ENCODE measurements around the gene NPTXR.
"Not testable (repeated sequence)": the region's sequence is repeated elsewhere in the genome, so short reads cannot be mapped to it uniquely, and the experiment has no call there.

Gene NPTXR

GRCh38 chr22:38832005-38832978, 11.5 kb downstream of the NPTXR start:
- FAIRE-seq, result peak; percentile 70
- no peak for DNase-seq (ENCODE audit: low spot score)

DNA sequence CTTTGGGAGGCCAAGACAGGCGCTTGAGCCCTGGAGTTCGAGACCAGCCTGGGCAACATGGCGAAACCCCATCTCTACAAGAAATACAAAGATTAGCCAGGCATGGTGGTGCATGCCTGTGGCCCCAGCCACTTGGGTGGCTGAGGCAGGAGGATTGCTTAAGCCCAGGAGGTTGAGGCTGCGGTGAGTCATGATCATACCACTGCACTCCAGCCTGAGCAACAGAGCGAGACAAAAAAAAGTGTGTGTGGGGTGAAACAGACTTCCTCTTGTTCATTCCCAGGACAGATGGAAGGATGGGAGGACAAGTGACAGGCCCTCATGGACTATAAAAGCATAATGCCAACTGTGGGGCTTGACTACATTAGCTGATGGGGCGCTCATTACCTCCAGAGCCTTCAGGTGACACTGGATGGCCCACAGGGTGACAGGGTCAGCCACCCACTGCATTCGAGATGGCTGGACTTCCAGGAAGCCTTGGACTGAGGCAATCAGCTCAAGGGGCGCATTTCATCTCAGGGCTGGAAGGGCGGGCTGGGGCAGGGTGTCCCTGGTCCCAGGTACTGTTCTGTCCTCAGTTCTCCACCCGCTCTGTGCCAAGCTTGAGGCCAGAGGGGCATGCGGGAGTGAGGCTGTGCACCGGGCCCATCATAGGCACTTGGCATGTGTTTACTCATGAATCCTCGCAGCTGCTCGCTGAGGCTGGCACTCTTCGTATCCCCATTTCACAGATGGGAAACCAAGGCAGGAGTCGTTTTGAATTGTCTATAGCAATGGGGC, 12.5 kb downstream of the NPTXR start:
- DNase-seq (ENCODE audit: low spot score) (peak; percentile 78), FAIRE-seq (peak; percentile 76)

DNA sequence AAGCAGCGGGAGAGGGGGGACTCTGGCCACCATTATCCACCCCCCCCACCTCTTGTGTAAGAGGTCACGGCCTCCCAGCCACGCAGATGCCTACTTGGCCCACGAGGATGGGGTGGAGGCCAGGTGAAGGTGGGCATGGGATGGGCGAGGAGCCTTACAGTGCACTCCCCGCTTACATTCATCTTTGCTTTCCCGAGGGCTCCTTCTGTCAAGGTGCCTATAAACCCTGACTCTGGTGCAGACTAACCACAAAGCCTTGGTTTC, 13.1 kb downstream of the NPTXR start:
- peak; percentile 46 for FAIRE-seq
- no peak for DNase-seq (ENCODE audit: low spot score)

- DNase-seq (ENCODE audit: low spot score), result no peak
- no peak for FAIRE-seq
Measured at GRCh38 chr22:38830026-38830844, 13.6 kb downstream of the NPTXR start.

DNA sequence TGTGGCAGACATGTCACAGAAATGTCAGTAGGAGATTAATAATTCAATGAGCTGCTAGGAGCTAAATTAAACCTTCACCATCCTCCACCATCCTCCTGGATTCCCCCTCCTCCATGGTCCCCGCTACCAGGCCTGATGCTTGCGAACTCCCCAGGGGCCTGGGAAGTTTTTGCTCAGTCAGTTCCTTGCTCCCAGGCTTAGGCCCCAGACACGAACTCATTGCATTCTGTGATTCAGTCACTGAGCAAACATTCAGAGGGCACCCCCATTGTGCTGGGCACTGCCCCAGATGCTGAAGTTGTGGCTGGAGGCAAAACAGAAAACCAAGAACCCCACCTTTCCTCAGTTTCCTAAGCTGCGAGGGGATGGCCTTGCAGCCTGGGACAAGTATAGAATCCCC, 14.3 kb downstream of the NPTXR start:
- DNase-seq (ENCODE audit: low spot score) (no peak), FAIRE-seq (no peak)

DNA sequence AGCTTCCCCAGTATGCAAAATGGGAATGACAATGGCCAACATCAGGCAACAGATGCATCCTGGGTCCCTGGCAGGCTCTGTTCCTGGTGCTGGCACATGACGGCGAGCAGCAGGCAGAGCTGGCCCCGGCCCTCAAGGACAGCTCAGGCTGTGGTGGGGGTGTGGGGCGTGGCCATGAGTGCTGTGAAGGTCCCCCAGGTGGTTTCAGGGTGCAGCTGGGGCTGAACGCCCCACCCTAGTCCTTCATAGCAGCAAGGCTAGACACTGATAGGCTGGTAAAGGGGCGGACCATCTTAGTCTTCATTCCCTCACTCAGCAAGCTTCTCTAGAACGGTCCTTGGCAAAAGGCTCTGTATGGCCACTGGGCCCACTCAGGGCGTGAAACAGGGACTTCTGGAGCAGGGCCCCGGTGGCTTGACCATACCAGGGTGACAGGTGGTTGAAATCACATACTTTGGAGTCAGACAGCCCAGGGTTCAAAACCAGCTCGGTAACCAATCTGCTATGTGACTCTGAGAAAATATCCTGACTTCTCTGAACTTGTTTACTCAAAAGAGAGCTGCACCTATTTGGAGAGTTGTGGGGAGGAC, 15.1 kb downstream of the NPTXR start:
- DNase-seq (ENCODE audit: low spot score), result no peak
- no peak for FAIRE-seq

- DNase-seq (ENCODE audit: low spot score) (no peak), FAIRE-seq (peak; percentile 9)
Measured at GRCh38 chr22:38828191-38828590, 15.6 kb downstream of the NPTXR start.

DNA sequence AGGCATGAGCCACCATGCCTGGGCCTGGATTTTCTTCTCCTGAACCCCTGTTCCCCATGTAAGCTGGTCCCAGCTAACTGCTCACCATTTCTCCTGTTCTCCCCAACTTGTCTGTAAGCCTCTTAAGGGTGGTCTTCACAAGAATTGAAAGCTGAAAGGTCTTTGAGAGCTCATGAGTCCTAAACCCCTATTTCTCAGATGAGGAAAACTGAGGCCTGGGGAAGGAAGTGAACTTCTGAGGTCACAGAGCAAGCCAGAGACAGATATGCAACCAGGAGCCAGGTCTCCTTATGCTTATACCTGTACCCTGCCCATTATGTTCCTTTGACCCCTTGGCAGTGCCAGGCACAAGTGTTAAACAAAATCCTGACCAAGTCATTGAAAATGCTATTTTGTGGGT, 16.3 kb downstream of the NPTXR start:
- DNase-seq (ENCODE audit: low spot score), result no peak
- no peak for FAIRE-seq

DNA sequence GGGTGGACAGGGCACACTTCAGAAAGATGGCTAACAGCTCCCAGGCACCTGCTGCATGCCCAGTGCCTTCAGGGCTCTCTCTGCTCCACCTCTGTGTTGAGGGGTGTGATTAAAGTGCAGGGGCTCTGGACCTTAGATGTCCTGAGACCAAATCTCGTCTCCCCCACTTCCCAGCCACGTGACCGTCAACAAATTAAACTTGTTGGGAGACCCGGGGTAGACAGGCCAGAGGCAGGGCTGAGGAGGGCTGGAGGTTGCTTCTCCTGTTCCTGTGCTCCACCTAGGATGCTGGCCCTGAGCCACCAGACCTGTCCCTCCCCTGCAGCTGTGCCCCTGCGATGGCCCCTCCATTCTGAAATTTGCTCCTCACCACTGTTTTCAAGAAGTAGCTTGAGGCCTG, 17.0 kb downstream of the NPTXR start:
- FAIRE-seq (no peak), DNase-seq (ENCODE audit: low spot score) (no peak)

DNA sequence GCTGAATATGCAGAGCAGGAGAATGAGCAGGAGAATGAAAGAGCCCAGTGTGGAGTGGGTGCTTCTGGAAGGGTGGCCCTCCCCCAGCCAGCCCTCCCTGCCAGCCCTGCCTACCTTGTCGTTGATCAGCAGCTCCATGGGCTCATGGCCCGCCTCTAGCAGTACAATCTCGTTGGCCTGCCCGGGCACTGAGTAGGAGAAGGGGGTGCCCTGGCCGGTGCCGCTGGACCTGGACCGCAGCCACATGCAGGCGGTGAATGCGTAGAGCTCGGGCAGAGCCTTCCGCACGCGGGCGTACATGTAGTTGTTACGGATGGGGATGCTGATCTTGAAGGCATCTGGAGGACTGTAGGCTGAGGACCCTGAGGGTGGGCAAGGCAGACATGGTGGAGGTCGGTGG, 17.4 kb downstream of the NPTXR start:
- DNase-seq (ENCODE audit: low spot score), result no peak
- no peak for FAIRE-seq

GRCh38 chr22:38824585-38824984, 19.2 kb downstream of the NPTXR start:
- DNase-seq (ENCODE audit: low spot score) (peak; percentile 75), FAIRE-seq (peak; percentile 90)

DNA sequence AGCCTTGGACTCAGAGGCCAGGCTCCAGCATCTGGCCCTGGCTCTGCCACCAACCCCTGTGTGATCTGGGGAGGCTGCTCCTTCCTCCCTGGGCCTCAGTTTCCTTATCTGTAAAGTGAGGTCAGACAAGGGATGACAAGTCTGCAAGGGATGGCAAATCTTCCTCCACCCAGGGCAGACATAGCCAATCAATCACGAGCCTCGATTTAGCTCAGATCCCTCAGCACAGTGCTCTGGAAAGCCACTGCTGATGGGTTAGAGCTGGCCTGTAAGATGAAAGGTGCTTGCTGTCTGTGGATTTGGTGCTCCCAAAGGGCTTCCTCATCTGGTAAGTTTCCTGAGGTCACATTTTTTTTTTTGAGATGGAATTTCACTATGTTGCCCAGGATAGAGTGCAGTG, 20.2 kb downstream of the NPTXR start:
- no peak for FAIRE-seq
- DNase-seq (ENCODE audit: low spot score), result no peak

DNA sequence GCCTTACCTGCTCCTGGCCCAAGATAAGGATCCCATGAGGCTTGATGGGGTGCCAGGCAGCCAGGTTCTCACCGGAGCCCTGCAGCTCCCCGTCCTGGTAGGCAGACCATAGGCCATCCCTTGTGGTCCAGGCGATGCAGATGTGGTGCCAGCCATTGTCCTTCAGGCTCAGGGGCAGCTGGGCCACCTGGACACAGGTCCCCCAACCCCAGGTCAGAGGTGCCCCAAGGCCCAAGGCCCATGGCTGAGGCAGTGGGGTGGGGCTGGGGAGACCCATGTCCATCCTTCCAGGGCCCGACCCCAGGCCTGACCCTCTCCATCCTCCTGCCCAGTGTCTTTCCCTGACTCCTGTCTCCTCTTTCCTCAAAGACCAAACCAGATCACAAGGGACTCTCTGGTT, 20.8 kb downstream of the NPTXR start:
- FAIRE-seq (no peak), DNase-seq (ENCODE audit: low spot score) (no peak)

DNA sequence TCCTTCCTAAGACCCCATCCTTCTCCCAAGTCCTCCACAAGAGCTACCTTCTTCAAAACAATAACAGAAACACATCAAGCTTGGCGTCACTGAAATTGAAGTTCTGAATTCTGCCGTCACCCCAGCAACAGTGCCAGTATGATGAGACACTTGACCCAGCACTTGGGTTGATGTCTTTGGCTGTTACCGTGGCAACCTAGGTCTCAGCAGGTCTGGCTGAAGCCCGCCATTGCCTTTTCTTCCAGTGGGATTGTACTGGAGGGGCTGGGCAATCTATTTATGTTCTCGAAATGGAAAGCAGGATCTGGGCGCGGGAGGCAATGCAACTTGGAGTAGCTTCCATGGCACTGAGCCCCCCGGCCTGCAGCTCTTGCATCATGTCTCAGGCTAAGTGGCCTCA, 23.8 kb downstream of the NPTXR start:
- no peak for DNase-seq (ENCODE audit: low spot score)
- no peak for FAIRE-seq

DNA sequence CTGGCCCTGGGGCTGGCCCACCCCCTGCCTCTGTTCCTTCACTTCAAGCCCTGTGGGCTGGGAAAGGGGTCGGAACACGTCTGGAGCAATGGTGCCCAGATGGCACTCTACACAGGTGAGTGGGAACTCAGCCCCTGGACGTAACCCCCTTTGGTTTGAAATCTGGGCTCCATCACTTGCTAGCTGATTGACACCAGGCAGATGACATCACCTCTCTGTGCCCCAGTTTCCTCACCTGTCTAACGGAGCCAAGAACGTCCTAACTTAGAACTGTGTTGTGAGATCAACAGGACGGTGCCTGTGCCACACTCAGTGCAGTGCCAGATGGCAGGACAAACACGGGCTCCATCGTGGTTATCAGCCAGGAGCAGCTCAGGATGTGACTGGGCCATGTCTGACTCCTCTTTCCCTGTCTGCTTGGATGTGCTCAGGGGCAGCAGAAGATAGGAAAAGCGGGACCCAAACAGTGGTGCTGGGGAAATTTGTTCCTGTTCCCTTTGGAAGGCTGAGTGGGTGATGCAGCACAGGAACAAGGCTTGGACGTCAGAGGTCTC, 24.4 kb downstream of the NPTXR start:
- DNase-seq (ENCODE audit: low spot score), result no peak

GRCh38 chr22:38817196-38817595, 26.6 kb downstream of the NPTXR start:
- no peak for FAIRE-seq

More for the DNA sequence above, 24.4 kb downstream of the NPTXR start:
- no peak for FAIRE-seq

GRCh38 chr22:38815842-38816241, 28.0 kb downstream of the NPTXR start:
- FAIRE-seq, result no peak

More at GRCh38 chr22:38817196-38817595, 26.6 kb downstream of the NPTXR start:
- no peak for DNase-seq (ENCODE audit: low spot score)

GRCh38 chr22:38811241-38811640, 32.6 kb downstream of the NPTXR start:
- FAIRE-seq, result peak; percentile 91

More at GRCh38 chr22:38815842-38816241, 28.0 kb downstream of the NPTXR start:
- no peak for DNase-seq (ENCODE audit: low spot score)

GRCh38 chr22:38805041-38805593, 38.7 kb downstream of the NPTXR start:
- DNase-seq (ENCODE audit: low spot score); FAIRE-seq: not testable (repeated sequence)

More at GRCh38 chr22:38811241-38811640, 32.6 kb downstream of the NPTXR start:
- DNase-seq (ENCODE audit: low spot score), result no peak

- FAIRE-seq (no peak), DNase-seq (ENCODE audit: low spot score) (peak; percentile 94)
Measured at GRCh38 chr22:38802671-38803121, 41.1 kb downstream of the NPTXR start.
